Pancreas (tissue), 10 donors: ENCODE results near the gene LASP1NB.

Experiments
- ATAC-seq, 4 donors: fragments of 200-7000 bp; cut with Tn5 transposase; one replicate each; pipeline versions ENCODE4 v1.8.0 to v1.9.1; 2020; ENCODE audit warnings: mild to moderate bottlenecking in 4 of 4, moderate library complexity in 4 of 4
- DNase-seq, 6 donors: peaks; one replicate each; pipeline ENCODE4 v3.0.0-alpha.2; 2020
- FAIRE-seq: peaks from 2 replicates; lab custom pipeline; 2012; peaks lifted over from hg19 to GRCh38; lab: Jason Lieb, UNC
- H3K27ac ChIP-seq, 4 donors: fragments of 200-600 bp; sonication (generic); 1 replicate in 3 of 4; 2 replicates in 1 of 4; pipeline versions ENCODE4 v1.5.0 to v1.8.0; 2020
- H3K27me3 ChIP-seq, 4 donors: fragments of 200-600 bp; one replicate each; pipeline ENCODE4 v1.8.0; 2021
- H3K36me3 ChIP-seq, 3 donors: fragments of 200-600 bp; sonication (generic) in 1 of 3; one replicate each; pipeline versions ENCODE4 v1.5.0 to v1.8.0; 2020 to 2021
- H3K4me1 ChIP-seq, 3 donors: fragments of 200-600 bp; one replicate each; pipeline ENCODE4 v1.8.0; 2021
- H3K4me3 ChIP-seq, 4 donors: fragments of 200-600 bp; sonication (generic) in 2 of 4; one replicate each; pipeline versions ENCODE4 v1.5.0 to v1.8.0; 2020 to 2021
- H3K9me3 ChIP-seq, 4 donors: fragments of 200-600 bp; one replicate each; pipeline ENCODE4 v1.8.0; 2021
- WGBS, 2 donors: extraction: QIAGEN DNeasy Blood & Tissue Kit; methylation state at CpG; one replicate each; pipeline ENCODE4 v1.1.7; 2013; 5-methylcytosine and 5-hydroxymethylcytosine counted together
- intact Hi-C, 3 donors: fragments of 100-400 bp; cut with DNase I; formaldehyde crosslinking; loops; one replicate each; pipeline versions ENCODE4 v1.11.1 to v1.14.2; 2022
- TF ChIP-seq, protein P1 (sequence below), 4 donors: fragments of 200-600 bp; sonication (generic) in 3 of 4; IDR thresholded peaks; one replicate each; pipeline versions ENCODE4 v1.5.0 to v1.8.0; 2021; ENCODE audit warnings: antibody characterized with exemption in 4 of 4
- donor health status: healthy with polysubstance abuse.
- donor health status: DM: no; HTN: no; CAD: no; lungs with moderate emphysema.
- donor health status: DM: no; HTN: no; CAD: no.
- donor health status: control.
- donor health status: control.
- donor health status: Bipolar disorder and iron deficiency.
- donor health status: DM: yes; HTN: yes; CAD: no.
- donor health status: DM: no; HTN: no; CAD: no.
- donor health status: DM: no; HTN: no; CAD: no.
- donor health status: DM: yes; HTN: yes; CAD: no.

Gene LASP1NB

DNA sequence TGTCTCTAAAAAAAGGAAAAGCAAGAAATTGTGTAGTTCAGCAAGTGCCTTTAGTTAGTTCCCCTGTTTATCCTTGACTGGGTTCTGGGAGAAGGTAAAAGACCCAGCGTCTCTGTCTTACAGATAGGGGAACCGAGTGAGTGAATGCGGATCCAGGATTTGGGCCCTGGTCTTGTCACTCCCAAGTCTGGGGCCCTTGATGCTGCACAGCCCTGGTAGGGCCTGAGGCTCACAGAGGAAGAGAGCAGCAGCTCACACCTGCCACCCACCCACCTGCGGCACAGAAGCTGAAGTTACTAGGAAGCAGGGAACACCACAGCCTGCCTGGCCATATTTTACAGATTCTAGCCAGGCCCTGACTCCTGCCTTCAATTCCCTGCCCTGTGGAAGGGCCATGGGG, 33.3 kb upstream of the LASP1NB start:
- no peaks in the 10 kb centered on the region for H3K27me3 ChIP-seq
- FAIRE-seq, result no peak
- ATAC-seq, result no peak
- DNase-seq, result no peak
- WGBS, 2 donors, result 88 to 89% methylated on average over 4 of the region's 4 CpGs
- H3K27ac ChIP-seq, result no peak overlapping the region
- intact Hi-C loops, result no loop called here
- H3K9me3 ChIP-seq, result no peaks in the 10 kb centered on the region
- H3K4me1 ChIP-seq, result peaks cover 0 to 14% (median 0%) of the 10 kb centered on the region in 3 donors
- H3K36me3 ChIP-seq, result peaks cover 0 to 37% (median 6%) of the 10 kb centered on the region in 3 donors
- TF ChIP-seq, protein P1, sequence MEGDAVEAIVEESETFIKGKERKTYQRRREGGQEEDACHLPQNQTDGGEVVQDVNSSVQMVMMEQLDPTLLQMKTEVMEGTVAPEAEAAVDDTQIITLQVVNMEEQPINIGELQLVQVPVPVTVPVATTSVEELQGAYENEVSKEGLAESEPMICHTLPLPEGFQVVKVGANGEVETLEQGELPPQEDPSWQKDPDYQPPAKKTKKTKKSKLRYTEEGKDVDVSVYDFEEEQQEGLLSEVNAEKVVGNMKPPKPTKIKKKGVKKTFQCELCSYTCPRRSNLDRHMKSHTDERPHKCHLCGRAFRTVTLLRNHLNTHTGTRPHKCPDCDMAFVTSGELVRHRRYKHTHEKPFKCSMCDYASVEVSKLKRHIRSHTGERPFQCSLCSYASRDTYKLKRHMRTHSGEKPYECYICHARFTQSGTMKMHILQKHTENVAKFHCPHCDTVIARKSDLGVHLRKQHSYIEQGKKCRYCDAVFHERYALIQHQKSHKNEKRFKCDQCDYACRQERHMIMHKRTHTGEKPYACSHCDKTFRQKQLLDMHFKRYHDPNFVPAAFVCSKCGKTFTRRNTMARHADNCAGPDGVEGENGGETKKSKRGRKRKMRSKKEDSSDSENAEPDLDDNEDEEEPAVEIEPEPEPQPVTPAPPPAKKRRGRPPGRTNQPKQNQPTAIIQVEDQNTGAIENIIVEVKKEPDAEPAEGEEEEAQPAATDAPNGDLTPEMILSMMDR (IDR thresholded peaks at IDR 0.05), result no peak
- no peak overlapping the region for H3K4me3 ChIP-seq

- intact Hi-C loops, result no loop called here
- peaks cover 0 to 42% (median 6%) of the 10 kb centered on the region in 3 donors for H3K36me3 ChIP-seq
- WGBS, 2 donors, result 90% methylated on average over 13 of the region's 13 CpGs
Measured at GRCh38 chr17:38892620-38893019, 32.8 kb upstream of the LASP1NB start.

GRCh38 chr17:38893113-38893512, 32.3 kb upstream of the LASP1NB start:
- WGBS, 2 donors, result 77 to 81% methylated on average over 5 of the region's 5 CpGs
- TF ChIP-seq, protein P1 (IDR thresholded peaks at IDR 0.05), result no peak
- DNase-seq (no peak), ATAC-seq (no peak), FAIRE-seq (no peak)
- intact Hi-C loops, result no loop called here
- H3K4me3 ChIP-seq, result no peak overlapping the region
- no peaks in the 10 kb centered on the region for H3K9me3 ChIP-seq
- H3K4me1 ChIP-seq, result peaks cover 0 to 14% (median 0%) of the 10 kb centered on the region in 3 donors
- peaks cover 0 to 45% (median 6%) of the 10 kb centered on the region in 3 donors for H3K36me3 ChIP-seq
- H3K27me3 ChIP-seq, result no peaks in the 10 kb centered on the region
- H3K27ac ChIP-seq, result no peak overlapping the region

More at GRCh38 chr17:38892620-38893019, 32.8 kb upstream of the LASP1NB start:
- Histone ChIP-seq H3K27me3 (no peaks in the 10 kb centered on the region), H3K9me3 (no peaks in the 10 kb centered on the region), H3K4me1 (peaks cover 0 to 14% (median 0%) of the 10 kb centered on the region in 3 donors), H3K4me3 (no peak overlapping the region), H3K27ac (no peak overlapping the region)
- FAIRE-seq (no peak), DNase-seq (no peak), ATAC-seq (no peak)
- TF ChIP-seq, protein P1 (IDR thresholded peaks at IDR 0.05), result no peak

DNA sequence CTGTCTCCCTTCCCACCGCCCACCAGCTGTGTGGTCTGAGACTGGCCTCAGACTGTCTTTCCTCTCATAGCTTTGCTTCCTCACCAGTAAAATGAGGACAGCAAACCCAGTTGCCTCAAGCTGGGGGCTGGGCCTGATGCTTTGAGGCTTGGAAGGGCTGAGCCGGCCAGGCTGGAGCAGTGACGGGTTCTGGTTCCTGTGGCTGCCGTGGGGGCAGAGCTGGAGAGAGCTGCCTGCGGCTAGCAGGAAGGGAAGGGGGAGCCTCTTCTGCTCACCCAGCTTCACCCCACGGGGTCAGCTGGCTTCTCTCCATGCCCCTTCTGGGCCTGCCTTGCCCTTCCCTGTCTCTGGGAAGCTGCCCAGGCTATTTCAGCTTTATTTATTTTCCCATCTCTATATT, 31.8 kb upstream of the LASP1NB start:
- 75 to 76% methylated on average over 6 of the region's 6 CpGs for WGBS, 2 donors
- H3K36me3 ChIP-seq, result peaks cover 0 to 48% (median 6%) of the 10 kb centered on the region in 3 donors
- no peaks in the 10 kb centered on the region for H3K27me3 ChIP-seq
- TF ChIP-seq, protein P1 (IDR thresholded peaks at IDR 0.05), result no peak
- peak overlapping the region in 2 of 4 donors; percentile 41 to 48 for H3K27ac ChIP-seq
- FAIRE-seq (no peak), ATAC-seq (peak in 3 of 4 donors; percentile 16 to 67 (median 48)), DNase-seq (no peak)
- intact Hi-C loops, result no loop called here
- no peak overlapping the region for H3K4me3 ChIP-seq
- peaks cover 0 to 14% (median 0%) of the 10 kb centered on the region in 3 donors for H3K4me1 ChIP-seq
- H3K9me3 ChIP-seq, result no peaks in the 10 kb centered on the region

GRCh38 chr17:38894276-38894675, 31.1 kb upstream of the LASP1NB start:
- peaks cover 0 to 14% (median 0%) of the 10 kb centered on the region in 3 donors for H3K4me1 ChIP-seq
- DNase-seq (no peak), ATAC-seq (peak in 3 of 4 donors; percentile 34 to 45 (median 41)), FAIRE-seq (no peak)
- H3K4me3 ChIP-seq, result no peak overlapping the region
- peaks cover 0 to 49% (median 6%) of the 10 kb centered on the region in 3 donors for H3K36me3 ChIP-seq
- intact Hi-C loops, result no loop called here
- 28 to 34% methylated on average over 7 of the region's 7 CpGs for WGBS, 2 donors
- no peaks in the 10 kb centered on the region for H3K9me3 ChIP-seq
- no peaks in the 10 kb centered on the region for H3K27me3 ChIP-seq
- H3K27ac ChIP-seq, result no peak overlapping the region
- TF ChIP-seq, protein P1 (IDR thresholded peaks at IDR 0.05), result no peak
